ENCODE results near the gene FOXJ2.

FOXJ2 gene

GRCh38 chr12:8093291-8093690 is 60.8 kb downstream of the FOXJ2 start:
- H3K4me3 ChIP-seq (ENCODE audit: low read depth, low read length) = no peak overlapping the region
- DNase-seq (ENCODE audit: low read depth, low spot score) = no peak
- in situ Hi-C loops (cut with HindIII; ENCODE audit: low sequenced_read_pairs) = no loop called here
- TF ChIP-seq, protein P1, sequence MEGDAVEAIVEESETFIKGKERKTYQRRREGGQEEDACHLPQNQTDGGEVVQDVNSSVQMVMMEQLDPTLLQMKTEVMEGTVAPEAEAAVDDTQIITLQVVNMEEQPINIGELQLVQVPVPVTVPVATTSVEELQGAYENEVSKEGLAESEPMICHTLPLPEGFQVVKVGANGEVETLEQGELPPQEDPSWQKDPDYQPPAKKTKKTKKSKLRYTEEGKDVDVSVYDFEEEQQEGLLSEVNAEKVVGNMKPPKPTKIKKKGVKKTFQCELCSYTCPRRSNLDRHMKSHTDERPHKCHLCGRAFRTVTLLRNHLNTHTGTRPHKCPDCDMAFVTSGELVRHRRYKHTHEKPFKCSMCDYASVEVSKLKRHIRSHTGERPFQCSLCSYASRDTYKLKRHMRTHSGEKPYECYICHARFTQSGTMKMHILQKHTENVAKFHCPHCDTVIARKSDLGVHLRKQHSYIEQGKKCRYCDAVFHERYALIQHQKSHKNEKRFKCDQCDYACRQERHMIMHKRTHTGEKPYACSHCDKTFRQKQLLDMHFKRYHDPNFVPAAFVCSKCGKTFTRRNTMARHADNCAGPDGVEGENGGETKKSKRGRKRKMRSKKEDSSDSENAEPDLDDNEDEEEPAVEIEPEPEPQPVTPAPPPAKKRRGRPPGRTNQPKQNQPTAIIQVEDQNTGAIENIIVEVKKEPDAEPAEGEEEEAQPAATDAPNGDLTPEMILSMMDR (IDR thresholded peaks at IDR 0.05; ENCODE audit: low read depth, low read length) = no peak

DNA sequence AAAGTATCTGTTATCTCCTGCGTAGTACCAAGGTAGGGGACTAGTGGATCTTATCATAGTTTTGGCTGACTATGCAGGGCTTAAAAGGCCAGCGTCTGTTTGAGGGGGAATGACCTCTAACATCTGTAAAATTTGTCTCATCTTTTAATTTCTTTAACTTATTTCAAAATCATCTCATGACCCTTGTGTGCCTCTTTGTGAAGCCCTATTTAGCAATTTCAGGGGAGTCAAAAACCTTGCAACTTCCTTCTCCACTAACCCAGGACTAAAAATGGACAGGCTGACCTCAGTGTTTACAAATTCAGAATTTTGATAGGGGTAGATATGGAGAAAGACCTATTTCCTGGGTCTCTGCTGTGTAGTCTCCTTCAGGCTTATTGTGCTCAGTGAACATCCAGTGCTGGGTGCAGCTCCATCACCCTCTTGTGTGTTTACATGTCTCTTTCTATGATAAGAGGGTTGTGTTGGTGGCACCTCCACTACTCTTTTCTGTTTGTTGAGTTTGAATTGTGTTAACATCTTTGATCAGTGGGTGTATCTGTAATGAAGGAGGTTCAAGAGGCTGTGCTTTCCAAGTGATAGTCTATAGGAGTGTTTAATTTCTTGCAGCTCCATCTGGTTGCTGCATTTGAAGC is 63.9 kb downstream of the FOXJ2 start:
- H3K4me3 ChIP-seq (ENCODE audit: low read depth, low read length) = no peak overlapping the region
- DNase-seq (ENCODE audit: low read depth, low spot score) = no peak
- in situ Hi-C loops (cut with HindIII; ENCODE audit: low sequenced_read_pairs) = no loop called here
- TF ChIP-seq, protein P1 (IDR thresholded peaks at IDR 0.05; ENCODE audit: low read depth, low read length) = no peak

DNA sequence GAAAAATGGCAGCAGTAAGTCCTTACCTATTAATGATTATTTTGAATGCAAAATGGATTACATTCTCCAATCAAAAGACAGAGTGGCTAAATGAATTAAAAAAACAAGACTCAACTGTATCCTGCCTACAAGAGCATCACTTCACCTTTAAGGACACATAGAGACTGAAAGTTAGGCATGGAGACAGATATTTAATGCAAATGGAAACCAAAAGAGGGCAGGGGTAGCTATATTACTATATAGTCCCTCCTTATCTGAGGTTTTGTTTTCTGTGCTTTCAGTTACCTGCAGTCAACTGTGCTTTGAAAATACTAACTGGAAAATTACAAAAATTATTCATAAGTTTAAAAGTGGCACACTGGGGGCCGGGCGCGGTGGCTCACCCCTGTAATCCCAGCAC is 66.7 kb downstream of the FOXJ2 start:
- in situ Hi-C loops (cut with HindIII; ENCODE audit: low sequenced_read_pairs) = no loop called here
- DNase-seq (ENCODE audit: low read depth, low spot score) = no peak
- no peak overlapping the region for H3K4me3 ChIP-seq (ENCODE audit: low read depth, low read length)
- TF ChIP-seq, protein P1 (IDR thresholded peaks at IDR 0.05; ENCODE audit: low read depth, low read length) = no peak

Data from astrocyte of the spinal cord (primary cell).